ENCODE measurements around the gene SLC9A9. TPM values are rescaled to one million over a fixed set of nuclear protein-coding genes. Genes with fewer than 3 reads are reported as not detected.
A peak's percentile ranks its signal among the peaks of the same experiment; 100 is the strongest.

Gene SLC9A9
- total RNA-seq, 2 donors from 2014 or later, result 23.6 to 31.0 TPM

GRCh38 chr3:143786219-143787191, 61.8 kb downstream of the SLC9A9 start:
- DNase-seq (ENCODE audit: low spot score), result peak; percentile 48
- H3K4me1 ChIP-seq (replicated peaks), result no peaks in the 10 kb centered on the region
- no peaks in the 10 kb centered on the region for H3K9me3 ChIP-seq
- TF ChIP-seq POLR2A (IDR thresholded peaks at IDR 0.05), result no peak
- TF ChIP-seq CTCF (IDR thresholded peaks at IDR 0.05), result no peak
- peak; percentile 41 for TF ChIP-seq POLR2AphosphoS5 (IDR thresholded peaks at IDR 0.05)
- WGBS, result 25% methylated on average over 9 of the region's 9 CpGs
- no peak overlapping the region for H3K4me3 ChIP-seq
- intact Hi-C loops (cut with DNase I), result loop anchor here (10.0 kb wide), 1 partner anchor 58 kb away; the partner anchor contains the start of gene SLC9A9
- no peaks in the 10 kb centered on the region for H3K27me3 ChIP-seq (replicated peaks; ENCODE audit: insufficient read depth)
- H3K27ac ChIP-seq, result peak overlapping the region; percentile 6 to 47
- H3K36me3 ChIP-seq, result no peaks in the 10 kb centered on the region

- Histone ChIP-seq H3K27me3 (replicated peaks; ENCODE audit: insufficient read depth) (no peaks in the 10 kb centered on the region), H3K27ac (no peak overlapping the region), H3K36me3 (no peaks in the 10 kb centered on the region), H3K4me3 (no peak overlapping the region), H3K9me3 (no peaks in the 10 kb centered on the region), H3K4me1 (replicated peaks) (no peaks in the 10 kb centered on the region)
- intact Hi-C loops (cut with DNase I), result loop anchor here (10.0 kb wide), 1 partner anchor 60 kb away; the partner anchor contains the start of gene SLC9A9
- 80% methylated on average over 1 of the region's 1 CpG for WGBS
- no peak for DNase-seq (ENCODE audit: low spot score)
- TF ChIP-seq CTCF (IDR thresholded peaks at IDR 0.05) (no peak), POLR2AphosphoS5 (IDR thresholded peaks at IDR 0.05) (no peak), POLR2A (IDR thresholded peaks at IDR 0.05) (no peak)
Measured at GRCh38 chr3:143784446-143784845, 63.8 kb downstream of the SLC9A9 start.

- H3K9me3 ChIP-seq, result no peaks in the 10 kb centered on the region
- DNase-seq (ENCODE audit: low spot score), result no peak
- 67% methylated on average over 4 of the region's 4 CpGs for WGBS
- no peaks in the 10 kb centered on the region for H3K27me3 ChIP-seq (replicated peaks; ENCODE audit: insufficient read depth)
- no peak overlapping the region for H3K27ac ChIP-seq
- no peak overlapping the region for H3K4me3 ChIP-seq
- TF ChIP-seq CTCF (IDR thresholded peaks at IDR 0.05) (no peak), POLR2AphosphoS5 (IDR thresholded peaks at IDR 0.05) (no peak), POLR2A (IDR thresholded peaks at IDR 0.05) (no peak)
- H3K4me1 ChIP-seq (replicated peaks), result no peaks in the 10 kb centered on the region
- H3K36me3 ChIP-seq, result no peaks in the 10 kb centered on the region
- intact Hi-C loops (cut with DNase I), result loop anchor here (10.0 kb wide), 1 partner anchor 61 kb away; the partner anchor contains the start of gene SLC9A9
Measured at GRCh38 chr3:143783851-143784370, 64.4 kb downstream of the SLC9A9 start.

GRCh38 chr3:143775459-143775858, 72.8 kb downstream of the SLC9A9 start:
- Histone ChIP-seq H3K36me3 (no peaks in the 10 kb centered on the region), H3K27me3 (replicated peaks; ENCODE audit: insufficient read depth) (no peaks in the 10 kb centered on the region), H3K9me3 (no peaks in the 10 kb centered on the region), H3K4me3 (no peak overlapping the region), H3K4me1 (replicated peaks) (no peaks in the 10 kb centered on the region), H3K27ac (no peak overlapping the region)
- WGBS, result 7% methylated on average over 4 of the region's 4 CpGs
- DNase-seq (ENCODE audit: low spot score), result peak; percentile 17
- TF ChIP-seq CTCF (IDR thresholded peaks at IDR 0.05) (peak in 3 of 4 experiments; percentile 60 to 71 (median 66)), POLR2AphosphoS5 (IDR thresholded peaks at IDR 0.05) (peak; percentile 41), POLR2A (IDR thresholded peaks at IDR 0.05) (no peak)
- intact Hi-C loops (cut with DNase I), result loop anchor here (5.0 kb wide), 1 partner anchor 177 kb away; no protein-coding TSS in a partner anchor

Measured in prostate gland (tissue), 2 donors.